GM19099 (cell line): ENCODE results near the gene ADD1.

ENCODE experiments used
- POLR2A ChIP-seq: IDR thresholded peaks from 3 replicates; pipeline ENCODE4 v1.6.1; 2011; ENCODE audit warnings: low read depth; ENCODE audit not compliant: insufficient read length; ENCODE audit errors: extremely low read depth

The ADD1 gene

GRCh38 chr4:2868877-2869487 lies 25.3 kb downstream of the ADD1 start:
- TF ChIP-seq POLR2A, result no peak

GRCh38 chr4:2869659-2870058 lies 26.0 kb downstream of the ADD1 start:
- TF ChIP-seq POLR2A, result no peak

GRCh38 chr4:2870082-2870481 lies 26.4 kb downstream of the ADD1 start:
- TF ChIP-seq POLR2A, result no peak

- TF ChIP-seq POLR2A, result no peak
Observed at GRCh38 chr4:2871466-2871865, 27.8 kb downstream of the ADD1 start.

- TF ChIP-seq POLR2A, result no peak
Observed at GRCh38 chr4:2871911-2872310, 28.3 kb downstream of the ADD1 start.

GRCh38 chr4:2873329-2873728 lies 29.7 kb downstream of the ADD1 start:
- TF ChIP-seq POLR2A, result no peak

- no peak for TF ChIP-seq POLR2A
Observed at GRCh38 chr4:2874861-2875260, 31.2 kb downstream of the ADD1 start.

GRCh38 chr4:2875556-2875955 lies 31.9 kb downstream of the ADD1 start:
- TF ChIP-seq POLR2A, result no peak

- no peak for TF ChIP-seq POLR2A
Observed at GRCh38 chr4:2878346-2878745, 34.7 kb downstream of the ADD1 start.

GRCh38 chr4:2879026-2879425 lies 35.4 kb downstream of the ADD1 start:
- no peak for TF ChIP-seq POLR2A

- no peak for TF ChIP-seq POLR2A
Observed at GRCh38 chr4:2881431-2881830, 37.8 kb downstream of the ADD1 start.

GRCh38 chr4:2882341-2882740 lies 38.7 kb downstream of the ADD1 start:
- TF ChIP-seq POLR2A, result no peak

GRCh38 chr4:2886161-2886560 lies 42.5 kb downstream of the ADD1 start:
- no peak for TF ChIP-seq POLR2A

- no peak for TF ChIP-seq POLR2A
Observed at GRCh38 chr4:2886622-2887021, 43.0 kb downstream of the ADD1 start.

GRCh38 chr4:2887343-2887742 lies 43.7 kb downstream of the ADD1 start:
- no peak for TF ChIP-seq POLR2A

- no peak for TF ChIP-seq POLR2A
Observed at GRCh38 chr4:2888886-2889285, 45.2 kb downstream of the ADD1 start.

- TF ChIP-seq POLR2A, result no peak
Observed at GRCh38 chr4:2891294-2891693, 47.6 kb downstream of the ADD1 start.
